GM23338 (cell line): ENCODE measurements around the gene SEMA4D. TPM values are rescaled to one million over a fixed set of nuclear protein-coding genes. Genes with fewer than 3 reads are reported as not detected.

Source experiments
- ATAC-seq: fragments of 200-7000 bp; cut with Tn5 transposase; 3 replicates; pipeline ENCODE4 v1.9.1; 2020
- DNase-seq: peaks from one replicate; pipeline ENCODE4 v3.0.0-alpha.2; 2015; ENCODE audit warnings: low spot score
- H2AFZ ChIP-seq: fragments of 200-600 bp; sonication (generic); 2 replicates; pipeline ENCODE4 v1.8.0; 2016; ENCODE audit warnings: antibody characterized with exemption, mild to moderate bottlenecking, moderate library complexity
- H3F3A ChIP-seq: fragments of 200-600 bp; sonication (generic); replicated peaks from 2 replicates; pipeline ENCODE4 v1.8.0; 2017; ENCODE audit warnings: antibody characterized with exemption, mixed run types, low read depth
- H3K27ac ChIP-seq: fragments of 200-600 bp; sonication (generic); 2 replicates; pipeline ENCODE4 v1.6.1; 2016; ENCODE audit warnings: low read depth
- H3K27me3 ChIP-seq: fragments of 200-600 bp; sonication (generic); 2 replicates; pipeline ENCODE4 v1.8.0; 2016; ENCODE audit warnings: mild to moderate bottlenecking, mixed run types, moderate library complexity; ENCODE audit not compliant: insufficient read depth
- H3K36me3 ChIP-seq: fragments of 200-600 bp; sonication (generic); 2 replicates; pipeline ENCODE4 v1.8.0; 2016; ENCODE audit warnings: mild to moderate bottlenecking; ENCODE audit not compliant: insufficient read depth
- H3K4me1 ChIP-seq: fragments of 200-600 bp; sonication (generic); 2 replicates; pipeline ENCODE4 v1.8.0; 2016; ENCODE audit warnings: mild to moderate bottlenecking, moderate library complexity; ENCODE audit not compliant: insufficient read depth
- H3K4me2 ChIP-seq: fragments of 200-600 bp; sonication (generic); 2 replicates; pipeline ENCODE4 v1.7.1; 2017; ENCODE audit warnings: mixed run types
- H3K4me3 ChIP-seq: fragments of 200-600 bp; sonication (generic); 2 replicates; pipeline ENCODE4 v1.6.1; 2016; ENCODE audit warnings: mixed run types
- H3K79me2 ChIP-seq: fragments of 200-600 bp; sonication (generic); replicated peaks from 2 replicates; pipeline ENCODE4 v1.8.0; 2017; ENCODE audit warnings: mild to moderate bottlenecking; ENCODE audit not compliant: insufficient read depth
- H3K9me2 ChIP-seq: fragments of 200-600 bp; sonication (generic); 2 replicates; pipeline ENCODE4 v1.8.0; 2017; ENCODE audit not compliant: insufficient read depth
- H4K20me1 ChIP-seq: fragments of 200-600 bp; sonication (generic); replicated peaks from 2 replicates; pipeline ENCODE4 v1.8.0; 2017; ENCODE audit warnings: mild to moderate bottlenecking; ENCODE audit not compliant: insufficient read depth
- H3K27ac Mint-ChIP-seq: 2 replicates; pipeline ENCODE4 v1.8.0; 2020; ENCODE audit warnings: inconsistent platforms, mild to moderate bottlenecking, moderate library complexity, mixed read lengths
- H3K27me3 Mint-ChIP-seq: 3 replicates; pipeline ENCODE4 v1.8.0; 2022; ENCODE audit warnings: low read depth, mild to moderate bottlenecking, moderate library complexity, mixed read lengths, inconsistent platforms; ENCODE audit not compliant: insufficient read depth, poor library complexity
- H3K36me3 Mint-ChIP-seq: 3 replicates; pipeline ENCODE4 v1.8.0; 2021; ENCODE audit warnings: low read depth, mild to moderate bottlenecking, inconsistent platforms, moderate library complexity, mixed read lengths
- H3K4me1 Mint-ChIP-seq: 3 replicates; pipeline ENCODE4 v1.8.0; 2020; ENCODE audit warnings: mild to moderate bottlenecking, inconsistent platforms, mixed read lengths
- H3K4me3 Mint-ChIP-seq: 3 replicates; pipeline ENCODE4 v1.8.0; 2021; ENCODE audit warnings: moderate library complexity, mild to moderate bottlenecking, inconsistent platforms, mixed read lengths
- H3K9me3 Mint-ChIP-seq: 3 replicates; pipeline ENCODE4 v1.8.0; 2020; ENCODE audit warnings: moderate library complexity, mild to moderate bottlenecking, inconsistent platforms, mixed read lengths
- CREB1 ChIP-seq: fragments of 250-450 bp; sonication (Bioruptor Pico); IDR thresholded peaks from 2 replicates; pipeline ENCODE4 v1.5.0; 2020; ENCODE audit warnings: low read depth, mild to moderate bottlenecking, moderate library complexity
- EZH2 ChIP-seq: fragments of 200-600 bp; sonication (generic); IDR thresholded peaks from one replicate; pipeline ENCODE4 v1.8.0; 2017; ENCODE audit warnings: antibody characterized with exemption, mild to moderate bottlenecking, low read depth; ENCODE audit not compliant: unreplicated experiment
- JUNB ChIP-seq: IDR thresholded peaks from one replicate; pipeline ENCODE4 v1.6.1; 2016; ENCODE audit warnings: antibody characterized with exemption; ENCODE audit not compliant: unreplicated experiment
- POLR2AphosphoS5 ChIP-seq: IDR thresholded peaks from 2 replicates; pipeline ENCODE4 v1.6.1; 2016; ENCODE audit warnings: antibody characterized with exemption, low read depth
- STAT1 ChIP-seq: IDR thresholded peaks from one replicate; pipeline ENCODE4 v1.6.1; 2016; ENCODE audit warnings: antibody characterized with exemption; ENCODE audit not compliant: unreplicated experiment
- ZNF114 ChIP-seq: fragments of 250-450 bp; sonication (Bioruptor Pico); IDR thresholded peaks from 2 replicates; pipeline ENCODE4 v1.5.0; 2020; ENCODE audit warnings: mild to moderate bottlenecking, moderate library complexity
- ZNF331 ChIP-seq: fragments of 250-450 bp; sonication (Bioruptor Pico); IDR thresholded peaks from 2 replicates; pipeline ENCODE4 v1.5.0; 2020; ENCODE audit warnings: low read depth, mild to moderate bottlenecking, moderate library complexity
- polyA plus RNA-seq: library from polyadenylated mRNA; unstranded; fragments of >200 nt; fragmentation: Nextera tagmentation; extraction: Ambion mirVana; gene quantifications from 2 replicates; pipeline ENCODE4 v1.2.1, GENCODE V29; 2016
- total RNA-seq: library from RNA; depleted of rRNA; stranded (reverse); fragments of >200 nt; shearing (Covaris generic); gene quantifications from 2 replicates; pipeline ENCODE4 v1.2.3, GENCODE V29; 2014
- TF ChIP-seq, protein P1 (sequence below): fragments of 250-450 bp; sonication (Bioruptor Pico); IDR thresholded peaks from 2 replicates; pipeline ENCODE4 v1.5.0; 2020; ENCODE audit warnings: mild to moderate bottlenecking, moderate library complexity
- TF ChIP-seq, protein P2 (sequence below): IDR thresholded peaks from one replicate; pipeline ENCODE4 v1.6.1; 2018; ENCODE audit warnings: antibody characterized with exemption; ENCODE audit not compliant: unreplicated experiment
- TF ChIP-seq, protein P3 (sequence below), 2 experiments: fragments of 200-600 bp in 1 of 2; sonication (generic) in 1 of 2; conservative IDR thresholded peaks; 2 replicates each; pipeline versions ENCODE4 v1.5.1 to v1.6.1; 2016 to 2017; ENCODE audit warnings: antibody characterized with exemption in 2 of 2, low read depth in 2 of 2, mild to moderate bottlenecking in 2 of 2, moderate library complexity in 1 of 2
- TF ChIP-seq, protein P4 (sequence below): IDR thresholded peaks from 2 replicates; pipeline ENCODE4 v1.6.1; 2016; ENCODE audit warnings: antibody characterized with exemption

SEMA4D gene
- total and polyA plus RNA-seq, 2 experiments from 2014 or later, result 19.3 to 63.0 TPM

DNA sequence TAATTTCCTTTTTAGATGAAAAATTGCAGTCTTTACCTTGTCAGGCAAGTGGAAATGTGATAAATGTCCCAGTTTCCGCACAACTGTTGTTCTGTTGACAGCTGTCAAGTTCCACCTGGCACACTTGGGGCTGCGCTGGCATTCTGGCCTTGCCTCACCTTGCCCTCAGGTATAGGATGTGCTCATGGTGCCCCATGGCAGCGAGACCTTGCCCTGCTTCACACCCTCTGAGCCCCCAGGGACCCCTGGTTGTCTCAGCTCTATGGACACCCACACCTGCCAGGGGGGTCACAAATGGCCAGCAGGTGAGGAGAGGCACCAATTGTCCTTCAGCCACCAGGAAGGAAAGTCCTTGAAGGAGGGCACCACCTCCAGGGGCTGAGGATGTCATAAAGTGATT, 37.5 kb upstream of the SEMA4D start (continued):
- TF ChIP-seq, protein P1, sequence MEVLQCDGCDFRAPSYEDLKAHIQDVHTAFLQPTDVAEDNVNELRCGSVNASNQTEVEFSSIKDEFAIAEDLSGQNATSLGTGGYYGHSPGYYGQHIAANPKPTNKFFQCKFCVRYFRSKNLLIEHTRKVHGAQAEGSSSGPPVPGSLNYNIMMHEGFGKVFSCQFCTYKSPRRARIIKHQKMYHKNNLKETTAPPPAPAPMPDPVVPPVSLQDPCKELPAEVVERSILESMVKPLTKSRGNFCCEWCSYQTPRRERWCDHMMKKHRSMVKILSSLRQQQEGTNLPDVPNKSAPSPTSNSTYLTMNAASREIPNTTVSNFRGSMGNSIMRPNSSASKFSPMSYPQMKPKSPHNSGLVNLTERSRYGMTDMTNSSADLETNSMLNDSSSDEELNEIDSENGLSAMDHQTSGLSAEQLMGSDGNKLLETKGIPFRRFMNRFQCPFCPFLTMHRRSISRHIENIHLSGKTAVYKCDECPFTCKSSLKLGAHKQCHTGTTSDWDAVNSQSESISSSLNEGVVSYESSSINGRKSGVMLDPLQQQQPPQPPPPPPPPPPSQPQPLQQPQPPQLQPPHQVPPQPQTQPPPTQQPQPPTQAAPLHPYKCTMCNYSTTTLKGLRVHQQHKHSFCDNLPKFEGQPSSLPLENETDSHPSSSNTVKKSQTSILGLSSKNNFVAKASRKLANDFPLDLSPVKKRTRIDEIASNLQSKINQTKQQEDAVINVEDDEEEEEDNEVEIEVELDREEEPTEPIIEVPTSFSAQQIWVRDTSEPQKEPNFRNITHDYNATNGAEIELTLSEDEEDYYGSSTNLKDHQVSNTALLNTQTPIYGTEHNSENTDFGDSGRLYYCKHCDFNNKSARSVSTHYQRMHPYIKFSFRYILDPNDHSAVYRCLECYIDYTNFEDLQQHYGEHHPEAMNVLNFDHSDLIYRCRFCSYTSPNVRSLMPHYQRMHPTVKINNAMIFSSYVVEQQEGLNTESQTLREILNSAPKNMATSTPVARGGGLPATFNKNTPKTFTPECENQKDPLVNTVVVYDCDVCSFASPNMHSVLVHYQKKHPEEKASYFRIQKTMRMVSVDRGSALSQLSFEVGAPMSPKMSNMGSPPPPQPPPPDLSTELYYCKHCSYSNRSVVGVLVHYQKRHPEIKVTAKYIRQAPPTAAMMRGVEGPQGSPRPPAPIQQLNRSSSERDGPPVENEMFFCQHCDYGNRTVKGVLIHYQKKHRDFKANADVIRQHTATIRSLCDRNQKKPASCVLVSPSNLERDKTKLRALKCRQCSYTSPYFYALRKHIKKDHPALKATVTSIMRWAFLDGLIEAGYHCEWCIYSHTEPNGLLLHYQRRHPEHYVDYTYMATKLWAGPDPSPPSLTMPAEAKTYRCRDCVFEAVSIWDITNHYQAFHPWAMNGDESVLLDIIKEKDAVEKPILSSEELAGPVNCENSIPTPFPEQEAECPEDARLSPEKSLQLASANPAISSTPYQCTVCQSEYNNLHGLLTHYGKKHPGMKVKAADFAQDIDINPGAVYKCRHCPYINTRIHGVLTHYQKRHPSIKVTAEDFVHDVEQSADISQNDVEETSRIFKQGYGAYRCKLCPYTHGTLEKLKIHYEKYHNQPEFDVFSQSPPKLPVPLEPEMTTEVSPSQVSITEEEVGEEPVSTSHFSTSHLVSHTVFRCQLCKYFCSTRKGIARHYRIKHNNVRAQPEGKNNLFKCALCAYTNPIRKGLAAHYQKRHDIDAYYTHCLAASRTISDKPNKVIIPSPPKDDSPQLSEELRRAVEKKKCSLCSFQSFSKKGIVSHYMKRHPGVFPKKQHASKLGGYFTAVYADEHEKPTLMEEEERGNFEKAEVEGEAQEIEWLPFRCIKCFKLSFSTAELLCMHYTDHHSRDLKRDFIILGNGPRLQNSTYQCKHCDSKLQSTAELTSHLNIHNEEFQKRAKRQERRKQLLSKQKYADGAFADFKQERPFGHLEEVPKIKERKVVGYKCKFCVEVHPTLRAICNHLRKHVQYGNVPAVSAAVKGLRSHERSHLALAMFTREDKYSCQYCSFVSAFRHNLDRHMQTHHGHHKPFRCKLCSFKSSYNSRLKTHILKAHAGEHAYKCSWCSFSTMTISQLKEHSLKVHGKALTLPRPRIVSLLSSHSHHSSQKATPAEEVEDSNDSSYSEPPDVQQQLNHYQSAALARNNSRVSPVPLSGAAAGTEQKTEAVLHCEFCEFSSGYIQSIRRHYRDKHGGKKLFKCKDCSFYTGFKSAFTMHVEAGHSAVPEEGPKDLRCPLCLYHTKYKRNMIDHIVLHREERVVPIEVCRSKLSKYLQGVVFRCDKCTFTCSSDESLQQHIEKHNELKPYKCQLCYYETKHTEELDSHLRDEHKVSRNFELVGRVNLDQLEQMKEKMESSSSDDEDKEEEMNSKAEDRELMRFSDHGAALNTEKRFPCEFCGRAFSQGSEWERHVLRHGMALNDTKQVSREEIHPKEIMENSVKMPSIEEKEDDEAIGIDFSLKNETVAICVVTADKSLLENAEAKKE, result no peak
- no peak for TF ChIP-seq POLR2AphosphoS5
- no peak for TF ChIP-seq STAT1
- no peak for TF ChIP-seq JUNB

DNA sequence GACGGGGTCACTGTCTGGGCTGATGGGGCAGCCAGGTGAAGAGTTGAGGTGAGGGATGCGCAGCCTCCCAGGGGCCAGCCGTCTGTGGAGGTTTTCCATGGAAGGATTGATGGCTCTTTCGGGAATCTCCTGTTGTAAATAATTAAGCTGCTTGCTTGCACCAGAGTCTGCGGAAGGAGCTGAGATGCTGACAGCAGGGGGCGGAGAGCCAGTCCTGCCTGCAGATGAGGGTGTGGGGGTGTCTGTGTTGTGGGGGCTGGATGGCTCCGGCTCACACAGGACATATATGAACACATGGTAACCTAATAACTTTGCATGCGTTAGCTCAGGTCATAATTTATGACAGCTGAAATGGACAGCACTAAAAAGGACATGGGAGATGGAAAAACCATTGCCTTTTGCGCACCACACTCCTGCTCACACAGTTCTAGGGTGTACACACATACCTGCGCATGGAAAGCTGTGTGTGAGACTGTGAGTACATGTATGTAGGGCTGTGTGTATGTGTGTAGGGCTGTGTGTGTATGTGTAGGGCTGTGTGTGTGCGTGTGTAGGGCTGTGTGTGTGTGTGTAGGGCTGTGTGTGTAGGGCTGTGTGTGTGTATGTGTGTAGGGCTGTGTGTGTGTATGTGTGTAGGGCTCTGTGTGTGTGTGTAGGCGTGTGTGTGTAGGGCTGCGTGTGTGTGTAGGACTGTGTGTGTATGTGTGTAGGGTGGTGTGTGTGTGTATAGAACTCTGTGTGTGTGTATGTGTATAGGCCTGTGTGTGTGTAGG, 36.8 kb upstream of the SEMA4D start:
- no peak; the same call in 2 of the 3 replicates for ATAC-seq
- H3K27ac ChIP-seq, result no peak overlapping the region
- H3K27ac Mint-ChIP-seq, result no peak overlapping the region

More for the DNA sequence above, 36.8 kb upstream of the SEMA4D start:
- H3F3A ChIP-seq, result no peaks in the 10 kb centered on the region
- no peak for DNase-seq
- H2AFZ ChIP-seq, result no peak overlapping the region
- H3K27me3 Mint-ChIP-seq, result peaks cover 8% of the 10 kb centered on the region
- no peaks in the 10 kb centered on the region for H3K27me3 ChIP-seq
- H3K9me3 Mint-ChIP-seq, result peaks cover 6% of the 10 kb centered on the region; the same call in 1 of the 3 replicates
- no peak overlapping the region for H3K4me2 ChIP-seq
- TF ChIP-seq EZH2 (no peak), JUNB (no peak), ZNF114 (CRISPR knock-in tag) (no peak), ZNF331 (CRISPR knock-in tag) (no peak), CREB1 (CRISPR knock-in tag) (no peak), STAT1 (no peak), POLR2AphosphoS5 (no peak)
- TF ChIP-seq, protein P2, sequence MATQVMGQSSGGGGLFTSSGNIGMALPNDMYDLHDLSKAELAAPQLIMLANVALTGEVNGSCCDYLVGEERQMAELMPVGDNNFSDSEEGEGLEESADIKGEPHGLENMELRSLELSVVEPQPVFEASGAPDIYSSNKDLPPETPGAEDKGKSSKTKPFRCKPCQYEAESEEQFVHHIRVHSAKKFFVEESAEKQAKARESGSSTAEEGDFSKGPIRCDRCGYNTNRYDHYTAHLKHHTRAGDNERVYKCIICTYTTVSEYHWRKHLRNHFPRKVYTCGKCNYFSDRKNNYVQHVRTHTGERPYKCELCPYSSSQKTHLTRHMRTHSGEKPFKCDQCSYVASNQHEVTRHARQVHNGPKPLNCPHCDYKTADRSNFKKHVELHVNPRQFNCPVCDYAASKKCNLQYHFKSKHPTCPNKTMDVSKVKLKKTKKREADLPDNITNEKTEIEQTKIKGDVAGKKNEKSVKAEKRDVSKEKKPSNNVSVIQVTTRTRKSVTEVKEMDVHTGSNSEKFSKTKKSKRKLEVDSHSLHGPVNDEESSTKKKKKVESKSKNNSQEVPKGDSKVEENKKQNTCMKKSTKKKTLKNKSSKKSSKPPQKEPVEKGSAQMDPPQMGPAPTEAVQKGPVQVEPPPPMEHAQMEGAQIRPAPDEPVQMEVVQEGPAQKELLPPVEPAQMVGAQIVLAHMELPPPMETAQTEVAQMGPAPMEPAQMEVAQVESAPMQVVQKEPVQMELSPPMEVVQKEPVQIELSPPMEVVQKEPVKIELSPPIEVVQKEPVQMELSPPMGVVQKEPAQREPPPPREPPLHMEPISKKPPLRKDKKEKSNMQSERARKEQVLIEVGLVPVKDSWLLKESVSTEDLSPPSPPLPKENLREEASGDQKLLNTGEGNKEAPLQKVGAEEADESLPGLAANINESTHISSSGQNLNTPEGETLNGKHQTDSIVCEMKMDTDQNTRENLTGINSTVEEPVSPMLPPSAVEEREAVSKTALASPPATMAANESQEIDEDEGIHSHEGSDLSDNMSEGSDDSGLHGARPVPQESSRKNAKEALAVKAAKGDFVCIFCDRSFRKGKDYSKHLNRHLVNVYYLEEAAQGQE, result no peak
- TF ChIP-seq, protein P3, sequence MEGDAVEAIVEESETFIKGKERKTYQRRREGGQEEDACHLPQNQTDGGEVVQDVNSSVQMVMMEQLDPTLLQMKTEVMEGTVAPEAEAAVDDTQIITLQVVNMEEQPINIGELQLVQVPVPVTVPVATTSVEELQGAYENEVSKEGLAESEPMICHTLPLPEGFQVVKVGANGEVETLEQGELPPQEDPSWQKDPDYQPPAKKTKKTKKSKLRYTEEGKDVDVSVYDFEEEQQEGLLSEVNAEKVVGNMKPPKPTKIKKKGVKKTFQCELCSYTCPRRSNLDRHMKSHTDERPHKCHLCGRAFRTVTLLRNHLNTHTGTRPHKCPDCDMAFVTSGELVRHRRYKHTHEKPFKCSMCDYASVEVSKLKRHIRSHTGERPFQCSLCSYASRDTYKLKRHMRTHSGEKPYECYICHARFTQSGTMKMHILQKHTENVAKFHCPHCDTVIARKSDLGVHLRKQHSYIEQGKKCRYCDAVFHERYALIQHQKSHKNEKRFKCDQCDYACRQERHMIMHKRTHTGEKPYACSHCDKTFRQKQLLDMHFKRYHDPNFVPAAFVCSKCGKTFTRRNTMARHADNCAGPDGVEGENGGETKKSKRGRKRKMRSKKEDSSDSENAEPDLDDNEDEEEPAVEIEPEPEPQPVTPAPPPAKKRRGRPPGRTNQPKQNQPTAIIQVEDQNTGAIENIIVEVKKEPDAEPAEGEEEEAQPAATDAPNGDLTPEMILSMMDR (conservative IDR thresholded peaks at IDR 0.05; ENCODE audit: low read depth in 2 of 2), result no peak
- TF ChIP-seq, protein P4, sequence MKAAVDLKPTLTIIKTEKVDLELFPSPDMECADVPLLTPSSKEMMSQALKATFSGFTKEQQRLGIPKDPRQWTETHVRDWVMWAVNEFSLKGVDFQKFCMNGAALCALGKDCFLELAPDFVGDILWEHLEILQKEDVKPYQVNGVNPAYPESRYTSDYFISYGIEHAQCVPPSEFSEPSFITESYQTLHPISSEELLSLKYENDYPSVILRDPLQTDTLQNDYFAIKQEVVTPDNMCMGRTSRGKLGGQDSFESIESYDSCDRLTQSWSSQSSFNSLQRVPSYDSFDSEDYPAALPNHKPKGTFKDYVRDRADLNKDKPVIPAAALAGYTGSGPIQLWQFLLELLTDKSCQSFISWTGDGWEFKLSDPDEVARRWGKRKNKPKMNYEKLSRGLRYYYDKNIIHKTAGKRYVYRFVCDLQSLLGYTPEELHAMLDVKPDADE, result no peak
- no peak overlapping the region for H3K4me3 Mint-ChIP-seq
- no peaks in the 10 kb centered on the region for H3K36me3 Mint-ChIP-seq
- no peaks in the 10 kb centered on the region for H3K79me2 ChIP-seq
- no peaks in the 10 kb centered on the region for H4K20me1 ChIP-seq
- no peak overlapping the region for H3K4me3 ChIP-seq
- H3K4me1 ChIP-seq, result no peaks in the 10 kb centered on the region
- no peaks in the 10 kb centered on the region for H3K36me3 ChIP-seq
- peaks cover 5% of the 10 kb centered on the region for H3K4me1 Mint-ChIP-seq
- no peaks in the 10 kb centered on the region for H3K9me2 ChIP-seq
